DND-41 (cell line): ENCODE measurements around the gene TRMT112.

Experiments used
- ATAC-seq: fragments of 200-7000 bp; cut with Tn5 transposase; 3 replicates; pipeline ENCODE4 v1.9.1; 2021; ENCODE audit warnings: low read depth; ENCODE audit not compliant: insufficient read depth
- DNase-seq: peaks from one replicate; pipeline ENCODE4 v3.0.0-alpha.2; 2020
- H2AFZ ChIP-seq: 2 replicates; pipeline ENCODE4 v1.6.0; 2012; ENCODE audit warnings: low read depth, low read length
- H3K27ac ChIP-seq: 2 replicates; pipeline ENCODE4 v1.5.1; 2012; ENCODE audit warnings: low read length, inconsistent platforms
- H3K27me3 ChIP-seq: fragments of 200-600 bp; sonication (generic); 2 replicates; pipeline ENCODE4 v1.6.0; 2012; ENCODE audit warnings: low read length, mild to moderate bottlenecking, inconsistent platforms; ENCODE audit not compliant: insufficient read depth, poor library complexity
- H3K36me3 ChIP-seq: 2 replicates; pipeline ENCODE4 v1.5.1; 2012; ENCODE audit warnings: low read length, inconsistent platforms; ENCODE audit not compliant: insufficient read depth
- H3K4me1 ChIP-seq: 2 replicates; pipeline ENCODE4 v1.5.1; 2012; ENCODE audit warnings: mild to moderate bottlenecking, low read length; ENCODE audit not compliant: insufficient read depth
- H3K4me2 ChIP-seq: 2 replicates; pipeline ENCODE4 v1.6.0; 2012; ENCODE audit warnings: mild to moderate bottlenecking, moderate library complexity, low read length, inconsistent platforms; ENCODE audit not compliant: insufficient read depth
- H3K4me3 ChIP-seq, 2 experiments: fragments of 200-600 bp in 1 of 2; shearing (Covaris generic) in 1 of 2; 2 replicates each; pipeline ENCODE4 v1.5.1; 2012 to 2016; ENCODE audit warnings: inconsistent platforms in 2 of 2, low read length in 2 of 2, mild to moderate bottlenecking in 2 of 2, low read depth in 1 of 2, moderate library complexity in 1 of 2
- H3K79me2 ChIP-seq: 2 replicates; pipeline ENCODE4 v1.6.0; 2012; ENCODE audit warnings: low read length, inconsistent platforms; ENCODE audit not compliant: insufficient read depth
- H3K9ac ChIP-seq: 2 replicates; pipeline ENCODE4 v1.6.0; 2012; ENCODE audit warnings: low read depth, mild to moderate bottlenecking, inconsistent platforms, low read length, moderate library complexity
- H3K9me3 ChIP-seq: 2 replicates; pipeline ENCODE4 v1.5.1; 2012; ENCODE audit warnings: low read length, moderate library complexity, mild to moderate bottlenecking, inconsistent platforms; ENCODE audit not compliant: insufficient read depth, severe bottlenecking
- H4K20me1 ChIP-seq: 2 replicates; pipeline ENCODE4 v1.6.0; 2012; ENCODE audit warnings: low read length; ENCODE audit not compliant: insufficient read depth
- CTCF ChIP-seq: IDR thresholded peaks from 2 replicates; pipeline ENCODE4 v1.5.1; 2012; ENCODE audit warnings: borderline replicate concordance, low read length, moderate library complexity, mild to moderate bottlenecking; ENCODE audit not compliant: poor library complexity, severe bottlenecking; ENCODE audit errors: extremely low read depth
- EZH2 ChIP-seq: IDR thresholded peaks from 3 replicates; pipeline ENCODE4 v1.6.1; 2012; ENCODE audit warnings: borderline replicate concordance, low read depth, mild to moderate bottlenecking, moderate library complexity, low read length, inconsistent platforms; ENCODE audit not compliant: severe bottlenecking

The TRMT112 gene

GRCh38 chr11:64286801-64287159 lies 30.6 kb downstream of the TRMT112 start:
- Histone ChIP-seq H3K9me3 (no peaks in the 10 kb centered on the region), H3K4me1 (peaks cover 36% of the 10 kb centered on the region), H3K36me3 (peaks cover 16% of the 10 kb centered on the region), H3K4me3 (peak overlapping the region in 1 of 2 experiments; percentile 67; a peak in 1 of 4 replicates), H3K4me2 (peak overlapping the region; percentile 83), H3K9ac (peak overlapping the region; percentile 74; the same call in 1 of the 2 replicates), H3K79me2 (peaks cover 30% of the 10 kb centered on the region), H4K20me1 (no peaks in the 10 kb centered on the region), H3K27ac (no peak overlapping the region), H3K27me3 (no peaks in the 10 kb centered on the region), H2AFZ (no peak overlapping the region)
- TF ChIP-seq EZH2 (no peak), CTCF (no peak)
- DNase-seq (no peak), ATAC-seq (no peak)

GRCh38 chr11:64285885-64286800 lies 31.2 kb downstream of the TRMT112 start:
- DNase-seq: peak; percentile 50
- peak overlapping the region; percentile 64 for H3K27ac ChIP-seq
- peak; percentile 4 for ATAC-seq
- TF ChIP-seq EZH2 (no peak), CTCF (peak; percentile 65)
- H3K27me3 ChIP-seq: no peaks in the 10 kb centered on the region
- peaks cover 20% of the 10 kb centered on the region for H3K36me3 ChIP-seq
- peaks cover 36% of the 10 kb centered on the region for H3K4me1 ChIP-seq
- H3K9me3 ChIP-seq: no peaks in the 10 kb centered on the region
- no peaks in the 10 kb centered on the region for H4K20me1 ChIP-seq
- H3K9ac ChIP-seq: peak overlapping the region; percentile 74
- H3K4me3 ChIP-seq: peak overlapping the region; percentile 39 to 67; a peak in 3 of 4 replicates
- H2AFZ ChIP-seq: peak overlapping the region; percentile 80
- H3K79me2 ChIP-seq: peaks cover 30% of the 10 kb centered on the region
- H3K4me2 ChIP-seq: peak overlapping the region; percentile 83

- peak; percentile 90 for DNase-seq
- Histone ChIP-seq H4K20me1 (no peaks in the 10 kb centered on the region), H3K27ac (peak within 1 kb of the TSS; percentile 64), H3K9ac (peak within 1 kb of the TSS; percentile 74), H3K9me3 (no peaks in the 10 kb centered on the region), H3K4me3 (peak within 1 kb of the TSS; percentile 39 to 67; a peak in 3 of 4 replicates), H3K4me1 (peaks cover 36% of the 10 kb centered on the region), H3K27me3 (no peaks in the 10 kb centered on the region), H2AFZ (peak within 1 kb of the TSS; percentile 80), H3K79me2 (peaks cover 30% of the 10 kb centered on the region), H3K36me3 (peaks cover 20% of the 10 kb centered on the region), H3K4me2 (peak within 1 kb of the TSS; percentile 83)
- TF ChIP-seq CTCF: no peak
- no peak for TF ChIP-seq EZH2
- peak; percentile 58 for ATAC-seq
These were observed 32.1 kb downstream of the TRMT112 start, which contains the start of gene GPR137 for GRCh38 chr11:64284962-64285884. GPR137 (plus strand) TSS chr11:64285848; CDS start chr11:64286525, 677 bp downstream.
